WERI-Rb-1 (cell line): ENCODE measurements around the gene SLC25A6.
"Not testable (repeated sequence)": the region's sequence is repeated elsewhere in the genome, so short reads cannot be mapped to it uniquely, and the experiment has no call there.

Experiments used
- DNase-seq: peaks from one replicate; pipeline ENCODE4 v3.0.0-alpha.2; 2020
- H3K27ac ChIP-seq: fragments of 250-450 bp; sonication (Bioruptor Pico); 2 replicates; pipeline ENCODE4 v1.5.1; 2020; ENCODE audit warnings: mild to moderate bottlenecking, moderate library complexity
- H3K27me3 ChIP-seq: fragments of 250-450 bp; sonication (Bioruptor Pico); 2 replicates; pipeline ENCODE4 v1.5.1; 2021; ENCODE audit warnings: mild to moderate bottlenecking, low read depth, moderate library complexity; ENCODE audit not compliant: insufficient read depth, severe bottlenecking
- H3K36me3 ChIP-seq: fragments of 250-450 bp; sonication (Bioruptor Pico); 2 replicates; pipeline ENCODE4 v1.5.1; 2020; ENCODE audit warnings: mild to moderate bottlenecking, moderate library complexity
- H3K4me3 ChIP-seq: 2 replicates; pipeline ENCODE4 v1.5.1; 2011; ENCODE audit warnings: low read depth, mild to moderate bottlenecking, control low read depth, low read length
- H3K9me3 ChIP-seq: fragments of 250-450 bp; sonication (Bioruptor Pico); 2 replicates; pipeline ENCODE4 v1.5.1; 2021; ENCODE audit warnings: mild to moderate bottlenecking, moderate library complexity; ENCODE audit not compliant: severe bottlenecking
- CTCF ChIP-seq: IDR thresholded peaks from 2 replicates; pipeline ENCODE4 v1.5.1; 2011; ENCODE audit warnings: low read depth, mild to moderate bottlenecking, control low read depth, inconsistent platforms, low read length

The SLC25A6 gene

GRCh38 chrX:1430451-1430850 lies 38.5 kb upstream of the SLC25A6 start:
- TF ChIP-seq CTCF = no peak
- H3K27ac ChIP-seq = no peak overlapping the region
- no peak for DNase-seq
- H3K36me3 ChIP-seq = peaks cover 37% of the 10 kb centered on the region
- H3K4me3 ChIP-seq = no peak overlapping the region
- no peaks in the 10 kb centered on the region for H3K9me3 ChIP-seq
- H3K27me3 ChIP-seq = no peaks in the 10 kb centered on the region

GRCh38 chrX:1427756-1428155 lies 35.8 kb upstream of the SLC25A6 start:
- no peak for TF ChIP-seq CTCF
- Histone ChIP-seq H3K36me3 (peaks cover 38% of the 10 kb centered on the region), H3K27ac (no peak overlapping the region), H3K4me3 (no peak overlapping the region), H3K27me3 (no peaks in the 10 kb centered on the region), H3K9me3 (no peaks in the 10 kb centered on the region)
- peak; percentile 6 for DNase-seq

- H3K4me3 ChIP-seq, H3K9me3 ChIP-seq, H3K27me3 ChIP-seq: not testable (repeated sequence)
- Histone ChIP-seq H3K36me3 (peaks cover 49% of the 10 kb centered on the region), H3K27ac (peak overlapping the region; percentile 40; the same call in 1 of the 2 replicates)
- peak; percentile 28 for DNase-seq
Observed at GRCh38 chrX:1426321-1426720, 34.4 kb upstream of the SLC25A6 start.

GRCh38 chrX:1425381-1425780 lies 33.5 kb upstream of the SLC25A6 start:
- Histone ChIP-seq H3K27me3 (no peaks in the 10 kb centered on the region), H3K27ac (no peak overlapping the region), H3K4me3 (no peak overlapping the region), H3K9me3 (peaks cover 8% of the 10 kb centered on the region), H3K36me3 (peaks cover 53% of the 10 kb centered on the region)
- peak; percentile 3 for DNase-seq
- no peak for TF ChIP-seq CTCF

GRCh38 chrX:1424147-1424851 lies 32.4 kb upstream of the SLC25A6 start:
- TF ChIP-seq CTCF = no peak
- H3K9me3 ChIP-seq = peaks cover 8% of the 10 kb centered on the region
- no peaks in the 10 kb centered on the region for H3K27me3 ChIP-seq
- no peak overlapping the region for H3K4me3 ChIP-seq
- no peak for DNase-seq
- peaks cover 48% of the 10 kb centered on the region for H3K36me3 ChIP-seq
- H3K27ac ChIP-seq = no peak overlapping the region

- peaks cover 8% of the 10 kb centered on the region for H3K9me3 ChIP-seq
- no peak overlapping the region for H3K4me3 ChIP-seq
- H3K36me3 ChIP-seq = peaks cover 56% of the 10 kb centered on the region
- no peak overlapping the region for H3K27ac ChIP-seq
- no peaks in the 10 kb centered on the region for H3K27me3 ChIP-seq
- TF ChIP-seq CTCF = no peak
- peak; percentile 3 for DNase-seq
Observed at GRCh38 chrX:1423215-1423614, 31.3 kb upstream of the SLC25A6 start.
